BJ (cell line): ENCODE results near the gene DNM1L. TPM values are rescaled to one million over a fixed set of nuclear protein-coding genes. Genes with fewer than 3 reads are reported as not detected.

Experiments
- CTCF ChIA-PET: fragments of 350-600 bp; formaldehyde crosslinking; extraction: SDS; loops from one replicate; lab custom pipeline; 2021; ENCODE audit warnings: antibody characterized with exemption, inconsistent platforms; lab: Yijun Ruan, JAX
- POLR2A ChIA-PET: fragments of 300-600 bp; sonication (Branson Sonifier 250); formaldehyde crosslinking; extraction: SDS; loops from one replicate; lab custom pipeline; 2021; ENCODE audit warnings: antibody characterized with exemption; lab: Charles Lee
- DNase-seq: peaks from one replicate; pipeline ENCODE4 v3.0.0-alpha.2; 2011; ENCODE audit warnings: low read depth
- H3K27me3 ChIP-seq: 2 replicates; pipeline ENCODE4 v1.6.0; 2011; ENCODE audit warnings: low read length; ENCODE audit not compliant: control insufficient read depth, insufficient read depth
- H3K36me3 ChIP-seq: 2 replicates; pipeline ENCODE4 v1.5.1; 2011; ENCODE audit warnings: low read length; ENCODE audit not compliant: control insufficient read depth, insufficient read depth
- H3K4me3 ChIP-seq: 2 replicates; pipeline ENCODE4 v1.5.1; 2011; ENCODE audit warnings: low read depth, mild to moderate bottlenecking, control low read depth, low read length
- polyA plus RNA-seq: library from polyadenylated mRNA; depleted of rRNA; stranded (reverse); fragments of >200 nt; gene quantifications from 2 replicates; pipeline ENCODE4 v1.2.3, GENCODE V29; 2011
- TF ChIP-seq, protein P1 (sequence below): IDR thresholded peaks from 2 replicates; pipeline ENCODE4 v1.5.1; 2011; ENCODE audit warnings: low read depth, mild to moderate bottlenecking, control low read depth, inconsistent platforms, low read length, moderate library complexity; ENCODE audit not compliant: insufficient read depth

DNM1L gene
- polyA plus RNA-seq, 1 experiment: 27.4 TPM

- Histone ChIP-seq H3K36me3 (no peaks in the 10 kb centered on the region), H3K27me3 (no peaks in the 10 kb centered on the region; the same call in 1 of the 2 replicates), H3K4me3 (no peak overlapping the region)
- DNase-seq: no peak
- ChIA-PET POLR2A (no interaction called here), CTCF (no interaction called here)
- TF ChIP-seq, protein P1, sequence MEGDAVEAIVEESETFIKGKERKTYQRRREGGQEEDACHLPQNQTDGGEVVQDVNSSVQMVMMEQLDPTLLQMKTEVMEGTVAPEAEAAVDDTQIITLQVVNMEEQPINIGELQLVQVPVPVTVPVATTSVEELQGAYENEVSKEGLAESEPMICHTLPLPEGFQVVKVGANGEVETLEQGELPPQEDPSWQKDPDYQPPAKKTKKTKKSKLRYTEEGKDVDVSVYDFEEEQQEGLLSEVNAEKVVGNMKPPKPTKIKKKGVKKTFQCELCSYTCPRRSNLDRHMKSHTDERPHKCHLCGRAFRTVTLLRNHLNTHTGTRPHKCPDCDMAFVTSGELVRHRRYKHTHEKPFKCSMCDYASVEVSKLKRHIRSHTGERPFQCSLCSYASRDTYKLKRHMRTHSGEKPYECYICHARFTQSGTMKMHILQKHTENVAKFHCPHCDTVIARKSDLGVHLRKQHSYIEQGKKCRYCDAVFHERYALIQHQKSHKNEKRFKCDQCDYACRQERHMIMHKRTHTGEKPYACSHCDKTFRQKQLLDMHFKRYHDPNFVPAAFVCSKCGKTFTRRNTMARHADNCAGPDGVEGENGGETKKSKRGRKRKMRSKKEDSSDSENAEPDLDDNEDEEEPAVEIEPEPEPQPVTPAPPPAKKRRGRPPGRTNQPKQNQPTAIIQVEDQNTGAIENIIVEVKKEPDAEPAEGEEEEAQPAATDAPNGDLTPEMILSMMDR: no peak
Measured at GRCh38 chr12:32780071-32780470, 101.0 kb downstream of the DNM1L start.

GRCh38 chr12:32783029-32783428, 103.9 kb downstream of the DNM1L start:
- TF ChIP-seq, protein P1: no peak
- Histone ChIP-seq H3K27me3 (no peaks in the 10 kb centered on the region; the same call in 1 of the 2 replicates), H3K36me3 (no peaks in the 10 kb centered on the region), H3K4me3 (no peak overlapping the region)
- no peak for DNase-seq
- POLR2A ChIA-PET: no interaction called here
- CTCF ChIA-PET: interaction anchor here (1.3 kb wide), 1 partner anchor 27 kb away, joined by 3 read pairs; the partner anchor contains the start of gene YARS2

DNA sequence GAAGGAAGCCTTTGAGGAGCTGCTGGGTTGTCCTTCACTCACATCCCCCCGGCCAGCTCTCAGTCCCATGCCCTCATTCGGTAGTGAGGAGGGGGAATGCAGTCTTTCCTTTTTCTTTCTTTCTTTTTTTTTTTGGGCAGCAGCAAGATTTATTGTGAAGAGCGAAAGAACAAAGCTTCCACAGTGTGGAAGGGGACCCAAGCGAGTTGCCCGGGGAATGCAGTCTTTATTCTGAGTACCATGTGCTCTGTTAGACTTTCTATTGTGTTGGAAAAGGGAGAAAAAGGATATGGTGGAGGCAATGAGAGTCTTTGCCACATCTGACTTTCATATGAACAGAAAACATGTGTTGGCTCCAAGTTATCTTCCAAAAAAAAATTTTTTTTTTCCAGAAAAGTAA, 106.5 kb downstream of the DNM1L start:
- H3K36me3 ChIP-seq: no peaks in the 10 kb centered on the region
- POLR2A ChIA-PET: no interaction called here
- H3K27me3 ChIP-seq: no peaks in the 10 kb centered on the region
- CTCF ChIA-PET: no interaction called here
- H3K4me3 ChIP-seq: no peak overlapping the region
- DNase-seq: no peak
- TF ChIP-seq, protein P1: no peak

GRCh38 chr12:32788405-32788804, 109.3 kb downstream of the DNM1L start:
- Histone ChIP-seq H3K36me3 (no peaks in the 10 kb centered on the region), H3K4me3 (no peak overlapping the region), H3K27me3 (no peaks in the 10 kb centered on the region)
- POLR2A ChIA-PET: no interaction called here
- TF ChIP-seq, protein P1: no peak
- CTCF ChIA-PET: interaction anchor here (2.4 kb wide), 1 partner anchor 10 kb away, joined by 6 read pairs; no protein-coding TSS in a partner anchor
- DNase-seq: no peak

- TF ChIP-seq, protein P1: no peak
- ChIA-PET CTCF (interaction anchor here (2.4 kb wide), 1 partner anchor 11 kb away, joined by 6 read pairs; no protein-coding TSS in a partner anchor), POLR2A (no interaction called here)
- no peaks in the 10 kb centered on the region for H3K36me3 ChIP-seq
- H3K27me3 ChIP-seq: no peaks in the 10 kb centered on the region
- no peak overlapping the region for H3K4me3 ChIP-seq
- no peak for DNase-seq
Measured at GRCh38 chr12:32789446-32789845, 110.3 kb downstream of the DNM1L start.
